GM12801 (cell line): ENCODE data around the gene PKD1.

Experiments
- CTCF ChIP-seq: IDR thresholded peaks from one replicate; pipeline ENCODE4 v1.5.1; 2011; ENCODE audit warnings: control low read depth; ENCODE audit not compliant: insufficient read length; ENCODE audit errors: extremely low read depth

PKD1 gene

GRCh38 chr16:2054543-2055245, 81.0 kb downstream of the PKD1 start:
- TF ChIP-seq CTCF: no peak

- TF ChIP-seq CTCF: no peak
These were observed 81.8 kb downstream of the PKD1 start for GRCh38 chr16:2053897-2054296.

GRCh38 chr16:2053211-2053610, 82.5 kb downstream of the PKD1 start:
- no peak for TF ChIP-seq CTCF

- no peak for TF ChIP-seq CTCF
These were observed 87.6 kb downstream of the PKD1 start for GRCh38 chr16:2048116-2048543.

GRCh38 chr16:2047330-2048115, 88.2 kb downstream of the PKD1 start, which contains the start of the genes NTHL1 and TSC2:
Gene NTHL1, minus strand, starts transcription at chr16:2047834. Its CDS starts 11 bp downstream, at chr16:2047823.
Gene TSC2, plus strand, starts transcription at chr16:2047985. Its CDS starts 631 bp downstream, at chr16:2048616.
- no peak for TF ChIP-seq CTCF

GRCh38 chr16:2046893-2047329, 88.8 kb downstream of the PKD1 start:
- TF ChIP-seq CTCF: no peak

- TF ChIP-seq CTCF: no peak
These were observed 89.5 kb downstream of the PKD1 start for GRCh38 chr16:2045965-2046892.
